ENCODE data around the gene SLC16A7. TPM values are rescaled to one million over a fixed set of nuclear protein-coding genes. Genes with fewer than 3 reads are reported as not detected.

Gene SLC16A7
- total and polyA plus RNA-seq, 10 of the 15 experiments (the other 5 are each of a cell fraction or from before 2014, with no cell fraction given), result 1.5 to 12.9 (median 6.7) TPM

DNA sequence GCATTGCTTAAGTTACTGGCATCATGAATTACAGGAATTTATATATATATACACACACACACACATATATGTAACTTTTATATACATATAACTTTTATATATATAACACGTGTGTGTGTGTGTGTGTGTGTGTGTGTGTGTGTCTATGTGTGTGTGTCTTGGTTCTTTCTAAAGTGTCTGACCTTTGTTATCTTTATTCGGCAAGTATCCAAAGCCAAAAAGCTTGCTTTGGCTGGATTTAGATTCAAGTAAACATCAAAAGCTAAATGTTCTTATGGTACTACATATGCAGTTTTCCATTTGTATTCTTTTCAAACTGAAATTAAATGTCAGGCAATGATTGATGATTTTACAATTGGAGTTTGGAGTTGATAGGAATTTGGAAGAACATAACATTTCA, 69.9 kb downstream of the SLC16A7 start (continued):
- TF ChIP-seq, protein P1, sequence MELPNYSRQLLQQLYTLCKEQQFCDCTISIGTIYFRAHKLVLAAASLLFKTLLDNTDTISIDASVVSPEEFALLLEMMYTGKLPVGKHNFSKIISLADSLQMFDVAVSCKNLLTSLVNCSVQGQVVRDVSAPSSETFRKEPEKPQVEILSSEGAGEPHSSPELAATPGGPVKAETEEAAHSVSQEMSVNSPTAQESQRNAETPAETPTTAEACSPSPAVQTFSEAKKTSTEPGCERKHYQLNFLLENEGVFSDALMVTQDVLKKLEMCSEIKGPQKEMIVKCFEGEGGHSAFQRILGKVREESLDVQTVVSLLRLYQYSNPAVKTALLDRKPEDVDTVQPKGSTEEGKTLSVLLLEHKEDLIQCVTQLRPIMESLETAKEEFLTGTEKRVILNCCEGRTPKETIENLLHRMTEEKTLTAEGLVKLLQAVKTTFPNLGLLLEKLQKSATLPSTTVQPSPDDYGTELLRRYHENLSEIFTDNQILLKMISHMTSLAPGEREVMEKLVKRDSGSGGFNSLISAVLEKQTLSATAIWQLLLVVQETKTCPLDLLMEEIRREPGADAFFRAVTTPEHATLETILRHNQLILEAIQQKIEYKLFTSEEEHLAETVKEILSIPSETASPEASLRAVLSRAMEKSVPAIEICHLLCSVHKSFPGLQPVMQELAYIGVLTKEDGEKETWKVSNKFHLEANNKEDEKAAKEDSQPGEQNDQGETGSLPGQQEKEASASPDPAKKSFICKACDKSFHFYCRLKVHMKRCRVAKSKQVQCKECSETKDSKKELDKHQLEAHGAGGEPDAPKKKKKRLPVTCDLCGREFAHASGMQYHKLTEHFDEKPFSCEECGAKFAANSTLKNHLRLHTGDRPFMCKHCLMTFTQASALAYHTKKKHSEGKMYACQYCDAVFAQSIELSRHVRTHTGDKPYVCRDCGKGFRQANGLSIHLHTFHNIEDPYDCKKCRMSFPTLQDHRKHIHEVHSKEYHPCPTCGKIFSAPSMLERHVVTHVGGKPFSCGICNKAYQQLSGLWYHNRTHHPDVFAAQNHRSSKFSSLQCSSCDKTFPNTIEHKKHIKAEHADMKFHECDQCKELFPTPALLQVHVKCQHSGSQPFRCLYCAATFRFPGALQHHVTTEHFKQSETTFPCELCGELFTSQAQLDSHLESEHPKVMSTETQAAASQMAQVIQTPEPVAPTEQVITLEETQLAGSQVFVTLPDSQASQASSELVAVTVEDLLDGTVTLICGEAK (IDR thresholded peaks at IDR 0.05; ENCODE audit: borderline replicate concordance), result no peak
- TF ChIP-seq NFIC (IDR thresholded peaks at IDR 0.05; ENCODE audit: low read depth, low read length), result no peak
- TF ChIP-seq, protein P2, sequence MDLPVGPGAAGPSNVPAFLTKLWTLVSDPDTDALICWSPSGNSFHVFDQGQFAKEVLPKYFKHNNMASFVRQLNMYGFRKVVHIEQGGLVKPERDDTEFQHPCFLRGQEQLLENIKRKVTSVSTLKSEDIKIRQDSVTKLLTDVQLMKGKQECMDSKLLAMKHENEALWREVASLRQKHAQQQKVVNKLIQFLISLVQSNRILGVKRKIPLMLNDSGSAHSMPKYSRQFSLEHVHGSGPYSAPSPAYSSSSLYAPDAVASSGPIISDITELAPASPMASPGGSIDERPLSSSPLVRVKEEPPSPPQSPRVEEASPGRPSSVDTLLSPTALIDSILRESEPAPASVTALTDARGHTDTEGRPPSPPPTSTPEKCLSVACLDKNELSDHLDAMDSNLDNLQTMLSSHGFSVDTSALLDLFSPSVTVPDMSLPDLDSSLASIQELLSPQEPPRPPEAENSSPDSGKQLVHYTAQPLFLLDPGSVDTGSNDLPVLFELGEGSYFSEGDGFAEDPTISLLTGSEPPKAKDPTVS (IDR thresholded peaks at IDR 0.05; ENCODE audit: low read depth, low read length), result no peak
- no peak for TF ChIP-seq HDAC6 (IDR thresholded peaks at IDR 0.05; ENCODE audit: unreplicated experiment)
- TF ChIP-seq TCF3 (IDR thresholded peaks at IDR 0.05; ENCODE audit: borderline replicate concordance, insufficient read depth, low read depth, low read length), result no peak
- TF ChIP-seq, protein P3, sequence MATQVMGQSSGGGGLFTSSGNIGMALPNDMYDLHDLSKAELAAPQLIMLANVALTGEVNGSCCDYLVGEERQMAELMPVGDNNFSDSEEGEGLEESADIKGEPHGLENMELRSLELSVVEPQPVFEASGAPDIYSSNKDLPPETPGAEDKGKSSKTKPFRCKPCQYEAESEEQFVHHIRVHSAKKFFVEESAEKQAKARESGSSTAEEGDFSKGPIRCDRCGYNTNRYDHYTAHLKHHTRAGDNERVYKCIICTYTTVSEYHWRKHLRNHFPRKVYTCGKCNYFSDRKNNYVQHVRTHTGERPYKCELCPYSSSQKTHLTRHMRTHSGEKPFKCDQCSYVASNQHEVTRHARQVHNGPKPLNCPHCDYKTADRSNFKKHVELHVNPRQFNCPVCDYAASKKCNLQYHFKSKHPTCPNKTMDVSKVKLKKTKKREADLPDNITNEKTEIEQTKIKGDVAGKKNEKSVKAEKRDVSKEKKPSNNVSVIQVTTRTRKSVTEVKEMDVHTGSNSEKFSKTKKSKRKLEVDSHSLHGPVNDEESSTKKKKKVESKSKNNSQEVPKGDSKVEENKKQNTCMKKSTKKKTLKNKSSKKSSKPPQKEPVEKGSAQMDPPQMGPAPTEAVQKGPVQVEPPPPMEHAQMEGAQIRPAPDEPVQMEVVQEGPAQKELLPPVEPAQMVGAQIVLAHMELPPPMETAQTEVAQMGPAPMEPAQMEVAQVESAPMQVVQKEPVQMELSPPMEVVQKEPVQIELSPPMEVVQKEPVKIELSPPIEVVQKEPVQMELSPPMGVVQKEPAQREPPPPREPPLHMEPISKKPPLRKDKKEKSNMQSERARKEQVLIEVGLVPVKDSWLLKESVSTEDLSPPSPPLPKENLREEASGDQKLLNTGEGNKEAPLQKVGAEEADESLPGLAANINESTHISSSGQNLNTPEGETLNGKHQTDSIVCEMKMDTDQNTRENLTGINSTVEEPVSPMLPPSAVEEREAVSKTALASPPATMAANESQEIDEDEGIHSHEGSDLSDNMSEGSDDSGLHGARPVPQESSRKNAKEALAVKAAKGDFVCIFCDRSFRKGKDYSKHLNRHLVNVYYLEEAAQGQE (IDR thresholded peaks at IDR 0.05; ENCODE audit: low read depth, low read length), result no peak
- TF ChIP-seq NR2F1 (conservative IDR thresholded peaks at IDR 0.05), result no peak
- no peak for TF ChIP-seq CREM (IDR thresholded peaks at IDR 0.05; ENCODE audit: low read depth)
- no peak for TF ChIP-seq ZNF24 (IDR thresholded peaks at IDR 0.05)
- no peak for TF ChIP-seq SIX5 (IDR thresholded peaks at IDR 0.05; ENCODE audit: low read depth, low read length, severe bottlenecking)
